Adrenal gland (tissue), 12 donors: Measurements from ENCODE around the gene PHF13. TPM values are rescaled to one million over a fixed set of nuclear protein-coding genes. Genes with fewer than 3 reads are reported as not detected.

Source experiments
- DNase-seq, 7 donors: peaks; one replicate each; pipeline ENCODE4 v3.0.0-alpha.2; 2019 to 2020
- H3K27ac ChIP-seq, 5 donors: fragments of 200-600 bp; sonication (generic) in 4 of 5; 1 replicate in 3 of 5; 2 replicates in 2 of 5; pipeline versions ENCODE4 v1.5.1 to v1.8.0; 2016 to 2020; ENCODE audit warnings: mild to moderate bottlenecking in 1 of 5
- H3K27me3 ChIP-seq: fragments of 200-600 bp; 2 replicates; pipeline ENCODE4 v1.8.0; 2021
- H3K36me3 ChIP-seq, 2 donors: fragments of 200-600 bp; replicated peaks in 1 of 2; 1 replicate in 1 of 2; 2 replicates in 1 of 2; pipeline versions ENCODE4 v1.5.1 to v1.8.0; 2018 to 2022
- H3K4me1 ChIP-seq, 2 donors: fragments of 200-600 bp; replicated peaks in 1 of 2; 1 replicate in 1 of 2; 2 replicates in 1 of 2; pipeline versions ENCODE4 v1.5.1 to v1.8.0; 2018 to 2021
- H3K4me3 ChIP-seq, 4 donors: fragments of 200-600 bp; sonication (generic) in 3 of 4; one replicate each; pipeline ENCODE4 v1.5.1; 2016 to 2018
- H3K9me3 ChIP-seq, 3 donors: fragments of 200-600 bp; sonication (generic) in 1 of 3; replicated peaks in 1 of 3; 1 replicate in 2 of 3; 2 replicates in 1 of 3; pipeline versions ENCODE4 v1.5.1 to v1.8.0; 2016 to 2021
- CTCF ChIP-seq, 6 experiments: fragments of 450-650 bp in 4 of 6; fragments of 200-600 bp in 2 of 6; sonication (generic) in 1 of 6; IDR thresholded peaks; 1 replicate in 5 of 6; 2 replicates in 1 of 6; pipeline versions ENCODE4 v1.5.1 to v1.8.0; 2016 to 2021; ENCODE audit warnings: antibody characterized with exemption in 6 of 6, mild to moderate bottlenecking in 2 of 6, moderate library complexity in 1 of 6
- POLR2A ChIP-seq, 2 donors: fragments of 450-650 bp; IDR thresholded peaks; one replicate each; pipeline ENCODE4 v1.6.1; 2017; ENCODE audit warnings: antibody characterized with exemption in 2 of 2, mild to moderate bottlenecking in 2 of 2, moderate library complexity in 1 of 2
- WGBS, 4 donors: extraction: QIAGEN DNeasy Blood & Tissue Kit in 2 of 4; methylation state at CpG; one replicate each; pipeline versions ENCODE4 v1.1.5 to v1.1.7; 2013 to 2017; 5-methylcytosine and 5-hydroxymethylcytosine counted together
- intact Hi-C, 2 donors: fragments of 100-400 bp; cut with DNase I; formaldehyde crosslinking; loops; one replicate each; pipeline versions ENCODE4 v1.14.1 to v1.15.0; 2022 to 2023
- polyA plus RNA-seq, 3 donors: library from polyadenylated mRNA; stranded (reverse); fragments of 200-250 nt in 2 of 3; fragments of 350-450 nt in 1 of 3; fragmentation: Illumina TruSeq in 1 of 3; extraction: RNeasy Lipid Tissue Mini Kit (QIAGEN cat#74804) in 1 of 3; gene quantifications; one replicate each; pipeline ENCODE4 v1.2.3, GENCODE V29; 2013 to 2014
- total RNA-seq, 9 donors: library from RNA; depleted of rRNA in 4 of 9; stranded (reverse); fragments of >200 nt in 4 of 9; fragments of 120-200 nt in 1 of 9; fragmentation: NEBNext Ultra II Directional in 1 of 9; extraction: Animal tissue kit (Norgen Biotek cat#: 25700) in 1 of 9; gene quantifications; one replicate each; pipeline versions ENCODE4 v1.1.0 to v1.2.4, GENCODE V29; 2013 to 2023
- donor health status: healthy with polysubstance abuse.
- donor health status: Bipolar disorder and iron deficiency.
- donor health status: DM: yes; HTN: yes; CAD: no.
- donor health status: DM: no; HTN: no; CAD: no.
- donor health status: DM: no; HTN: no; CAD: no.
- donor health status: DM: yes; HTN: yes; CAD: no.

The PHF13 gene
- total and polyA plus RNA-seq, 12 donors = 4.7 to 20.1 (median 12.9) TPM

- WGBS, 4 donors = 66 to 85% (median 81%) methylated on average over 2 of the region's 2 CpGs
- Histone ChIP-seq H3K4me3 (no peak overlapping the region), H3K4me1 (peaks cover under 1 to 10% of the 10 kb centered on the region in 2 donors), H3K27me3 (no peaks in the 10 kb centered on the region), H3K36me3 (peaks cover 0 to 18% of the 10 kb centered on the region in 2 donors), H3K9me3 (no peaks in the 10 kb centered on the region), H3K27ac (peak overlapping the region in 1 of 5 donors; percentile 32)
- no peak for TF ChIP-seq POLR2A (IDR thresholded peaks at IDR 0.05)
- TF ChIP-seq CTCF (IDR thresholded peaks at IDR 0.05) = no peak
- intact Hi-C loops = no loop called here
- DNase-seq = peak in 1 of 7 donors; percentile 79
Observed at GRCh38 chr1:6672558-6672957, 59.0 kb downstream of the PHF13 start.

Other genes starting within 250 kb of the PHF13 start
- 10 to 100 TPM in 8 of 9 donors, 1 to 10 TPM in 1; 8.4 to 29.4 (median 15.0) TPM for gene ACOT7, start 220.0 kb upstream of the PHF13 start, total RNA-seq
- gene ACOT7, start 220.0 kb upstream of the PHF13 start, polyA plus RNA-seq = 10 to 100 TPM; 11.3 to 26.6 (median 13.0) TPM
- under 1 TPM in 3 of 9 donors, not detected in 6; 0.07 to 0.18 (median 0.14) TPM for gene HES2, start 193.8 kb upstream of the PHF13 start, total RNA-seq
- gene HES2, start 193.8 kb upstream of the PHF13 start, polyA plus RNA-seq = under 1 TPM in 2 of 3 donors, not detected in 1; 0.04 to 0.10 TPM
- gene ESPN, start 189.0 kb upstream of the PHF13 start, total RNA-seq = 10 to 100 TPM in 1 of 9 donors, 1 to 10 TPM in 7, under 1 TPM in 1; 0.67 to 10.8 (median 5.5) TPM
- 1 to 10 TPM in 2 of 3 donors, under 1 TPM in 1; 0.16 to 9.8 (median 6.8) TPM for gene ESPN, start 189.0 kb upstream of the PHF13 start, polyA plus RNA-seq
- 10 to 100 TPM in 4 of 9 donors, 1 to 10 TPM in 5; 2.4 to 36.4 (median 8.8) TPM for gene TNFRSF25, start 147.6 kb upstream of the PHF13 start, total RNA-seq
- gene TNFRSF25, start 147.6 kb upstream of the PHF13 start, polyA plus RNA-seq = 100 to 1,000 TPM in 1 of 3 donors, 10 to 100 TPM in 1, 1 to 10 TPM in 1; 1.2 to 169 (median 63.8) TPM
- gene PLEKHG5, start 122.1 kb upstream of the PHF13 start, total RNA-seq = 10 to 100 TPM in 8 of 9 donors, 1 to 10 TPM in 1; 4.1 to 29.2 (median 17.0) TPM
- 10 to 100 TPM in 2 of 3 donors, 1 to 10 TPM in 1; 2.0 to 96.3 (median 23.0) TPM for gene PLEKHG5, start 122.1 kb upstream of the PHF13 start, polyA plus RNA-seq
- 10 to 100 TPM; 10.3 to 39.7 (median 24.7) TPM for gene NOL9, start 59.2 kb upstream of the PHF13 start, total RNA-seq
- 10 to 100 TPM in 1 of 3 donors, 1 to 10 TPM in 2; 5.9 to 14.3 (median 8.0) TPM for gene NOL9, start 59.2 kb upstream of the PHF13 start, polyA plus RNA-seq
- gene TAS1R1, start 58.4 kb upstream of the PHF13 start, total RNA-seq = under 1 TPM in 4 of 9 donors, not detected in 5; 0.11 to 0.83 (median 0.47) TPM
- gene TAS1R1, start 58.4 kb upstream of the PHF13 start, polyA plus RNA-seq = under 1 TPM; 0.27 to 0.40 (median 0.37) TPM
- 10 to 100 TPM in 8 of 9 donors, 1 to 10 TPM in 1; 9.5 to 50.9 (median 28.8) TPM for gene ZBTB48, start 33.7 kb upstream of the PHF13 start, total RNA-seq
- gene ZBTB48, start 33.7 kb upstream of the PHF13 start, polyA plus RNA-seq = 100 to 1,000 TPM in 2 of 3 donors, 1 to 10 TPM in 1; 6.8 to 245 (median 186) TPM
- 100 to 1,000 TPM in 2 of 9 donors, 10 to 100 TPM in 7; 14.5 to 108 (median 58.8) TPM for gene KLHL21, start 10.9 kb upstream of the PHF13 start, total RNA-seq
- gene KLHL21, start 10.9 kb upstream of the PHF13 start, polyA plus RNA-seq = 10 to 100 TPM; 11.7 to 19.1 (median 12.9) TPM
- gene THAP3, start 11.1 kb downstream of the PHF13 start, total RNA-seq = 10 to 100 TPM; 16.2 to 45.6 (median 35.5) TPM
- gene THAP3, start 11.1 kb downstream of the PHF13 start, polyA plus RNA-seq = 10 to 100 TPM; 11.1 to 65.6 (median 37.6) TPM
- gene DNAJC11, start 88.1 kb downstream of the PHF13 start, total RNA-seq = 10 to 100 TPM; 29.2 to 82.0 (median 58.3) TPM
- 100 to 1,000 TPM in 1 of 3 donors, 10 to 100 TPM in 2; 52.3 to 125 (median 65.6) TPM for gene DNAJC11, start 88.1 kb downstream of the PHF13 start, polyA plus RNA-seq
- gene CAMTA1, start 171.7 kb downstream of the PHF13 start, total RNA-seq = 100 to 1,000 TPM in 2 of 9 donors, 10 to 100 TPM in 7; 62.9 to 129 (median 83.1) TPM
- gene CAMTA1, start 171.7 kb downstream of the PHF13 start, polyA plus RNA-seq = 100 to 1,000 TPM; 114 to 141 (median 131) TPM